Measurements from ENCODE around the gene SYCP2. TPM values are rescaled to one million over a fixed set of nuclear protein-coding genes. Genes with fewer than 3 reads are reported as not detected.

The SYCP2 gene
- polyA plus RNA-seq, 1 of the 3 experiments (the other 2 are of a cell fraction) = 0.76 TPM

GRCh38 chr20:59942245-59942644, 8.8 kb upstream of the SYCP2 start:
- WGBS (ENCODE audit: low lambda C conversion rate) = 76% methylated on average over 2 of the region's 2 CpGs
- peaks cover 27 to 40% of the 10 kb centered on the region in 2 experiments for H3K36me3 ChIP-seq (replicated peaks in 1 of 2; ENCODE audit: control insufficient read depth in 1 of 2, insufficient read depth in 2 of 2, low read length in 1 of 2)
- H3K27ac ChIP-seq (ENCODE audit: low read depth in 2 of 2, low read length in 1 of 2) = no peak overlapping the region
- H3K9me3 ChIP-seq = no peaks in the 10 kb centered on the region
- CTCF ChIA-PET = interaction anchor here (9.8 kb wide), 1 partner anchor 9 kb away, joined by 95 read pairs; no protein-coding TSS in a partner anchor
- H3K9me2 ChIP-seq = no peaks in the 10 kb centered on the region
- H3K79me2 ChIP-seq (ENCODE audit: insufficient read depth) = peaks cover 37% of the 10 kb centered on the region
- H3F3A ChIP-seq (replicated peaks; ENCODE audit: insufficient read depth) = peaks cover 10% of the 10 kb centered on the region
- DNase-seq = no peak
- H3K4me3 ChIP-seq (ENCODE audit: low read depth in 2 of 2, low read length in 1 of 2) = no peak overlapping the region
- no peak overlapping the region for H2AFZ ChIP-seq (ENCODE audit: low read depth)
- H3K4me2 ChIP-seq = no peak overlapping the region
- H3K27me3 ChIP-seq (ENCODE audit: insufficient read depth) = no peaks in the 10 kb centered on the region
- no peaks in the 10 kb centered on the region for H4K20me1 ChIP-seq (ENCODE audit: insufficient read depth)
- POLR2A ChIA-PET = no interaction called here
- TF ChIP-seq TCF12 (IDR thresholded peaks at IDR 0.05) (no peak), SIN3A (IDR thresholded peaks at IDR 0.05; ENCODE audit: borderline replicate concordance, low read depth, low read length) (no peak), EP300 (IDR thresholded peaks at IDR 0.05; ENCODE audit: borderline replicate concordance in 1 of 2, low read depth in 1 of 2, low read length in 1 of 2) (no peak), EZH2phosphoT487 (IDR thresholded peaks at IDR 0.05; ENCODE audit: borderline replicate concordance, low read depth) (no peak), CHD2 (IDR thresholded peaks at IDR 0.05; ENCODE audit: low read length, partially characterized antibody) (no peak), USF1 (IDR thresholded peaks at IDR 0.05; ENCODE audit: borderline replicate concordance, low read depth) (no peak), RFX5 (IDR thresholded peaks at IDR 0.05; ENCODE audit: low read length) (no peak), NFIC (IDR thresholded peaks at IDR 0.05; ENCODE audit: borderline replicate concordance) (no peak), MEF2A (IDR thresholded peaks at IDR 0.05; ENCODE audit: borderline replicate concordance, low read depth) (no peak)
- H3K4me1 ChIP-seq (ENCODE audit: control insufficient read depth in 1 of 2, insufficient read depth in 2 of 2, low read depth in 1 of 2, low read length in 1 of 2) = peaks cover 8 to 19% of the 10 kb centered on the region in 2 experiments; a peak in 3 of 4 replicates
- H3K9ac ChIP-seq = no peak overlapping the region

GRCh38 chr20:59940956-59941294, 7.5 kb upstream of the SYCP2 start:
- POLR2A ChIA-PET = interaction anchor here (0.9 kb wide), 1 partner anchor 8 kb away, joined by 4 read pairs; no protein-coding TSS in a partner anchor

More at GRCh38 chr20:59940956-59941294, 7.5 kb upstream of the SYCP2 start:
- H3K36me3 ChIP-seq (replicated peaks in 1 of 2; ENCODE audit: control insufficient read depth in 1 of 2, insufficient read depth in 2 of 2, low read length in 1 of 2) = peaks cover 22 to 41% of the 10 kb centered on the region in 2 experiments
- H2AFZ ChIP-seq (ENCODE audit: low read depth) = peak overlapping the region; percentile 89; the same call in 1 of the 2 replicates
- H3K27me3 ChIP-seq (ENCODE audit: insufficient read depth) = no peaks in the 10 kb centered on the region
- 0 out of 2 replicates have a peak, but pooled peaks have one; percentile 1 for TF ChIP-seq RCOR1 (IDR thresholded peaks at IDR 0.05; ENCODE audit: low read length)
- TF ChIP-seq SMC3 (IDR thresholded peaks at IDR 0.05; ENCODE audit: low read depth, low read length) = no peak
- no peak for TF ChIP-seq RAD21 (IDR thresholded peaks at IDR 0.05; ENCODE audit: low read length)
- no peak for TF ChIP-seq FOSL2 (IDR thresholded peaks at IDR 0.05; ENCODE audit: borderline replicate concordance, low read depth)
- 5% methylated on average over 4 of the region's 4 CpGs for WGBS (ENCODE audit: low lambda C conversion rate)
- H3K27ac ChIP-seq (ENCODE audit: low read depth in 2 of 2, low read length in 1 of 2) = peak overlapping the region; percentile 78 to 98
- CTCF ChIA-PET = interaction anchor here (0.6 to 9.8 kb wide), 5 partner anchors 11 to 370 kb away, joined by 3 to 95 read pairs (median 3); no protein-coding TSS in a partner anchor
- H3K9me3 ChIP-seq = no peaks in the 10 kb centered on the region
- peak overlapping the region; percentile 71 for H3K9ac ChIP-seq
- H3K4me2 ChIP-seq = peak overlapping the region; percentile 88
- H3K9me2 ChIP-seq = no peaks in the 10 kb centered on the region
- peak overlapping the region; percentile 77 to 89 for H3K4me3 ChIP-seq (ENCODE audit: low read depth in 2 of 2, low read length in 1 of 2)
- H4K20me1 ChIP-seq (ENCODE audit: insufficient read depth) = no peaks in the 10 kb centered on the region
- H3K79me2 ChIP-seq (ENCODE audit: insufficient read depth) = peaks cover 37% of the 10 kb centered on the region
- H3F3A ChIP-seq (replicated peaks; ENCODE audit: insufficient read depth) = peaks cover 10% of the 10 kb centered on the region
- H3K4me1 ChIP-seq (ENCODE audit: control insufficient read depth in 1 of 2, insufficient read depth in 2 of 2, low read depth in 1 of 2, low read length in 1 of 2) = peaks cover 8 to 19% of the 10 kb centered on the region in 2 experiments; a peak in 3 of 4 replicates
- no peak for DNase-seq
